HepG2 (cell line): ENCODE measurements around the gene SSC5D. TPM values are rescaled to one million over a fixed set of nuclear protein-coding genes. Genes with fewer than 3 reads are reported as not detected.

Source experiments
- E2F1 ChIP-seq: sonication (generic); formaldehyde crosslinking; IDR thresholded peaks from 2 replicates; pipeline ENCODE4 v1.5.0; 2020; ENCODE audit warnings: missing genetic modification reagents
- ETS1 ChIP-seq: sonication (generic); formaldehyde crosslinking; IDR thresholded peaks from 2 replicates; pipeline ENCODE4 v1.4.0; 2020; ENCODE audit warnings: missing genetic modification reagents
- FOXO1 ChIP-seq: sonication (generic); formaldehyde crosslinking; IDR thresholded peaks from 2 replicates; pipeline ENCODE4 v1.4.0; 2020; ENCODE audit warnings: missing genetic modification reagents
- HMGXB3 ChIP-seq: sonication (generic); formaldehyde crosslinking; IDR thresholded peaks from 2 replicates; pipeline ENCODE4 v1.4.0; 2020; ENCODE audit warnings: missing genetic modification reagents, borderline replicate concordance
- TOPORS ChIP-seq: sonication (generic); formaldehyde crosslinking; IDR thresholded peaks from 2 replicates; pipeline ENCODE4 v1.8.0; 2023; ENCODE audit warnings: mild to moderate bottlenecking, missing genetic modification reagents
- ZBTB1 ChIP-seq: sonication (generic); formaldehyde crosslinking; IDR thresholded peaks from 2 replicates; pipeline ENCODE4 v1.4.0; 2020; ENCODE audit warnings: missing genetic modification reagents, borderline replicate concordance
- ZFP91 ChIP-seq: sonication (generic); formaldehyde crosslinking; IDR thresholded peaks from 2 replicates; pipeline ENCODE4 v1.9.0; 2022; ENCODE audit warnings: missing genetic modification reagents, mild to moderate bottlenecking, borderline replicate concordance
- ZNF263 ChIP-seq: sonication (generic); formaldehyde crosslinking; IDR thresholded peaks from 2 replicates; pipeline ENCODE4 v1.4.0; 2020; ENCODE audit warnings: missing genetic modification reagents
- ZNF280B ChIP-seq: sonication (generic); formaldehyde crosslinking; IDR thresholded peaks from 2 replicates; pipeline ENCODE4 v1.5.0; 2020; ENCODE audit warnings: missing genetic modification reagents, mild to moderate bottlenecking, borderline replicate concordance
- ZNF792 ChIP-seq: IDR thresholded peaks from 2 replicates; pipeline ENCODE4 v1.6.1; 2016
- ZSCAN21 ChIP-seq: sonication (generic); formaldehyde crosslinking; IDR thresholded peaks from 2 replicates; pipeline ENCODE4 v1.8.0; 2022; ENCODE audit warnings: mild to moderate bottlenecking, missing genetic modification reagents, moderate library complexity, borderline replicate concordance
- ZSCAN29 ChIP-seq: sonication (generic); formaldehyde crosslinking; conservative IDR thresholded peaks from 2 replicates; pipeline ENCODE4 v1.4.0; 2020; ENCODE audit warnings: mild to moderate bottlenecking, missing genetic modification reagents
- polyA plus RNA-seq, 8 experiments: library from polyadenylated mRNA; depleted of rRNA in 3 of 8; stranded (reverse) in 7 of 8; unstranded in 1 of 8; fragments of >200 nt; fragmentation: Illumina TruSeq in 4 of 8; extraction: Trizol in 4 of 8; gene quantifications; 2 replicates each; pipeline versions ENCODE4 v1.2.1 to v1.2.3, GENCODE V29; 2011 to 2016; ENCODE audit warnings: low read depth in 4 of 8, missing spikeins in 1 of 8, mixed read lengths in 1 of 8; ENCODE audit not compliant: insufficient read depth in 1 of 8
- total RNA-seq, 5 experiments: library from RNA; depleted of rRNA; stranded (reverse); fragments of >200 nt; fragmentation: Illumina TruSeq; extraction: Trizol; gene quantifications; 2 replicates each; pipeline ENCODE4 v1.2.3, GENCODE V29; 2016; ENCODE audit warnings: low read depth in 1 of 5
- TF ChIP-seq, protein P1 (sequence below): sonication (generic); formaldehyde crosslinking; IDR thresholded peaks from 2 replicates; pipeline ENCODE4 v1.5.0; 2020; ENCODE audit warnings: missing genetic modification reagents
- TF ChIP-seq, protein P2 (sequence below): sonication (generic); formaldehyde crosslinking; IDR thresholded peaks from 2 replicates; pipeline ENCODE4 v1.9.0; 2021; ENCODE audit warnings: missing genetic modification reagents, borderline replicate concordance

SSC5D gene
- total and polyA plus RNA-seq, 2 of the 13 experiments (the other 11 are each of a cell fraction or from before 2014, with no cell fraction given): not detected

DNA sequence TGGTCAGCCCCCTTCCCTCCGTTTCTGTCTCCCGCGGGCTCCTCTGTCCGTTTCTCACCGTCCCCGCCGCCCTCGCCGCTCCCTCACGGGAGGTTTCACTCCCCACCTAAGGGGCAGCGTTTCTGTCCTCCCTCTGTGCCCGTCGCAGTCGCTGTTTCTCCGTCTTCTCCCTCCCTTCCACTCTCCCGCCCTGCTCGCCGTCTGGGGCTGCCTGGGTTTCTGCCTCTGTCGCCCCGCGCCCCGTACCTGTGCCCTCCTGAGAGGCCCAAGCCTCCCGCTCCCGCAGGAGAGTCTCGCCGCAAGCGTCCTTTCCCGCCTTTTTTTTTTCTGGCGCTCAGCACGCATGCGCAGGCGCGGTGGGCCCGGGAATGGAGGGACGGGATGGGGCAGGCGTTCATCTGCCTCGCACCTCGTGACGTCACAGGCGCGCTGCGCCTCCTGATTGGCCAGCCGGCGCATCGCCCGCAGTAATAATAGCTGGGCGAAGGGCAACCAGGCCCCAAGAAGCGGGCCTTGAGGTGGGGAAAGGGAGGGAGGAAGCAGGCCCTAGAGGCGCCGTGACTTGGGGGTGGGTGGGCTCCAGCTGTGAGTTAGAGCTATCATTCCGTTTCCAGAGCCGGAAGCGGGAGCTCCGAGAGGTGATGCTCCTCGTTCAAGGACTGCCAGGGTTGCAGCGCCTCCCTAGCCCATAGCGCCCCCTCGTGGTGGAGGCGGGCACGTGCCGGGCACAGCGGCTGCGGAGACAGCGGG, 15.4 kb downstream of the SSC5D start (continued):
- TF ChIP-seq ETS1 (CRISPR knock-in tag): no peak
- no peak; the same call in 1 of the 2 replicates for TF ChIP-seq HMGXB3
- peak; percentile 82; the same call in 1 of the 2 replicates for TF ChIP-seq ZNF280B (CRISPR knock-in tag)
- TF ChIP-seq TOPORS: no peak
- peak; percentile 39; the same call in 1 of the 2 replicates for TF ChIP-seq ZNF263 (CRISPR knock-in tag)
- TF ChIP-seq FOXO1 (CRISPR knock-in tag): no peak; the same call in 1 of the 2 replicates
- TF ChIP-seq, protein P1, sequence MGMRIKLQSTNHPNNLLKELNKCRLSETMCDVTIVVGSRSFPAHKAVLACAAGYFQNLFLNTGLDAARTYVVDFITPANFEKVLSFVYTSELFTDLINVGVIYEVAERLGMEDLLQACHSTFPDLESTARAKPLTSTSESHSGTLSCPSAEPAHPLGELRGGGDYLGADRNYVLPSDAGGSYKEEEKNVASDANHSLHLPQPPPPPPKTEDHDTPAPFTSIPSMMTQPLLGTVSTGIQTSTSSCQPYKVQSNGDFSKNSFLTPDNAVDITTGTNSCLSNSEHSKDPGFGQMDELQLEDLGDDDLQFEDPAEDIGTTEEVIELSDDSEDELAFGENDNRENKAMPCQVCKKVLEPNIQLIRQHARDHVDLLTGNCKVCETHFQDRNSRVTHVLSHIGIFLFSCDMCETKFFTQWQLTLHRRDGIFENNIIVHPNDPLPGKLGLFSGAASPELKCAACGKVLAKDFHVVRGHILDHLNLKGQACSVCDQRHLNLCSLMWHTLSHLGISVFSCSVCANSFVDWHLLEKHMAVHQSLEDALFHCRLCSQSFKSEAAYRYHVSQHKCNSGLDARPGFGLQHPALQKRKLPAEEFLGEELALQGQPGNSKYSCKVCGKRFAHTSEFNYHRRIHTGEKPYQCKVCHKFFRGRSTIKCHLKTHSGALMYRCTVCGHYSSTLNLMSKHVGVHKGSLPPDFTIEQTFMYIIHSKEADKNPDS (CRISPR knock-in tag): no peak
- TF ChIP-seq, protein P2, sequence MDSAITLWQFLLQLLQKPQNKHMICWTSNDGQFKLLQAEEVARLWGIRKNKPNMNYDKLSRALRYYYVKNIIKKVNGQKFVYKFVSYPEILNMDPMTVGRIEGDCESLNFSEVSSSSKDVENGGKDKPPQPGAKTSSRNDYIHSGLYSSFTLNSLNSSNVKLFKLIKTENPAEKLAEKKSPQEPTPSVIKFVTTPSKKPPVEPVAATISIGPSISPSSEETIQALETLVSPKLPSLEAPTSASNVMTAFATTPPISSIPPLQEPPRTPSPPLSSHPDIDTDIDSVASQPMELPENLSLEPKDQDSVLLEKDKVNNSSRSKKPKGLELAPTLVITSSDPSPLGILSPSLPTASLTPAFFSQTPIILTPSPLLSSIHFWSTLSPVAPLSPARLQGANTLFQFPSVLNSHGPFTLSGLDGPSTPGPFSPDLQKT: no peak
- no peak for TF ChIP-seq ZBTB1 (CRISPR knock-in tag)
- no peak for TF ChIP-seq ZSCAN29
- no peak; the same call in 1 of the 2 replicates for TF ChIP-seq E2F1 (CRISPR knock-in tag)
- TF ChIP-seq ZSCAN21: no peak
- TF ChIP-seq ZNF792 (CRISPR knock-in tag): no peak
- TF ChIP-seq ZFP91 (CRISPR knock-in tag): peak; percentile 70; the same call in 1 of the 2 replicates
